ENCODE data around the gene BUB1B.
"Not testable (repeated sequence)": the region's sequence is repeated elsewhere in the genome, so short reads cannot be mapped to it uniquely, and the experiment has no call there.

Gene BUB1B, protein sequence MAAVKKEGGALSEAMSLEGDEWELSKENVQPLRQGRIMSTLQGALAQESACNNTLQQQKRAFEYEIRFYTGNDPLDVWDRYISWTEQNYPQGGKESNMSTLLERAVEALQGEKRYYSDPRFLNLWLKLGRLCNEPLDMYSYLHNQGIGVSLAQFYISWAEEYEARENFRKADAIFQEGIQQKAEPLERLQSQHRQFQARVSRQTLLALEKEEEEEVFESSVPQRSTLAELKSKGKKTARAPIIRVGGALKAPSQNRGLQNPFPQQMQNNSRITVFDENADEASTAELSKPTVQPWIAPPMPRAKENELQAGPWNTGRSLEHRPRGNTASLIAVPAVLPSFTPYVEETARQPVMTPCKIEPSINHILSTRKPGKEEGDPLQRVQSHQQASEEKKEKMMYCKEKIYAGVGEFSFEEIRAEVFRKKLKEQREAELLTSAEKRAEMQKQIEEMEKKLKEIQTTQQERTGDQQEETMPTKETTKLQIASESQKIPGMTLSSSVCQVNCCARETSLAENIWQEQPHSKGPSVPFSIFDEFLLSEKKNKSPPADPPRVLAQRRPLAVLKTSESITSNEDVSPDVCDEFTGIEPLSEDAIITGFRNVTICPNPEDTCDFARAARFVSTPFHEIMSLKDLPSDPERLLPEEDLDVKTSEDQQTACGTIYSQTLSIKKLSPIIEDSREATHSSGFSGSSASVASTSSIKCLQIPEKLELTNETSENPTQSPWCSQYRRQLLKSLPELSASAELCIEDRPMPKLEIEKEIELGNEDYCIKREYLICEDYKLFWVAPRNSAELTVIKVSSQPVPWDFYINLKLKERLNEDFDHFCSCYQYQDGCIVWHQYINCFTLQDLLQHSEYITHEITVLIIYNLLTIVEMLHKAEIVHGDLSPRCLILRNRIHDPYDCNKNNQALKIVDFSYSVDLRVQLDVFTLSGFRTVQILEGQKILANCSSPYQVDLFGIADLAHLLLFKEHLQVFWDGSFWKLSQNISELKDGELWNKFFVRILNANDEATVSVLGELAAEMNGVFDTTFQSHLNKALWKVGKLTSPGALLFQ
- total RNA-seq = 1.4 to 8.1 (median 3.8) reads per million in 9 experiments

GRCh38 chr15:40160689-40161688, at the start of gene BUB1B:
Gene BUB1B, plus strand, starts transcription at chr15:40161069. Its CDS starts 152 bp downstream, at chr15:40161221.
- Mint-ChIP-seq H3K4me3 (no peak within 1 kb of the TSS), H3K27me3 (no peaks in the 10 kb centered on the region), H3K9me3 (no peaks in the 10 kb centered on the region), H3K36me3 (ENCODE audit: insufficient read depth) (peaks cover 2% of the 10 kb centered on the region), H3K4me1 (ENCODE audit: low read depth in 2 of 2) (no peaks in the 10 kb centered on the region), H3K27ac (no peak within 1 kb of the TSS)
- ATAC-seq (replicated peaks) (peak; percentile 98), DNase-seq (peak; percentile 92 to 95 (median 93))

- no peak overlapping the region for H3K27ac Mint-ChIP-seq
- H3K27me3 Mint-ChIP-seq = peaks cover 12 to 19% of the 10 kb centered on the region in 2 donors
- H3K9me3 Mint-ChIP-seq = no peaks in the 10 kb centered on the region
- DNase-seq (no peak), ATAC-seq (replicated peaks) (no peak)
- H3K4me1 Mint-ChIP-seq (ENCODE audit: low read depth in 2 of 2) = peaks cover 23 to 26% of the 10 kb centered on the region in 2 donors
- H3K36me3 Mint-ChIP-seq (ENCODE audit: insufficient read depth) = peaks cover 11% of the 10 kb centered on the region
- no peak overlapping the region for H3K4me3 Mint-ChIP-seq
Observed at GRCh38 chr15:40111888-40112287, 49.0 kb upstream of the BUB1B start.

DNA sequence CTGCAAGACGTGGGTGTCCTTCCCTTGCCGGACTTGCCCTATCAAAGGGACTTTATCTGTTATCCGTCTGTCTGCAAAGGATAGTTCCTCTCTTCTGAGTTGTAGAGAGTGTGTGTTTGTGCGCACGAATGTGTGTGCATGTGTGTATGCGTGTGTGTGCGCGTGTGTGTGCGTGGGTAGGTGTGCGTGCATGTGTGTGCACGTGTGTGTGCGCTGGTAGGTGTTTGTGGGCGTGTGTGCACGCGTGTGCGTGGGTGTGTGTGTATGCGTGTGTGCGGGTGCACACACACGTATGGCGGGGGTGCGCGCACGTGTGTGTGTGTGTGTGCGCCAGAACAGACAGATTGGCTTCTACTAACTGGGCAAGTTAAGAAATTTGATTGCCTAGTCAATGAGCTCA, 48.1 kb upstream of the BUB1B start:
- DNase-seq = no peak

GRCh38 chr15:40114218-40114617, 46.7 kb upstream of the BUB1B start:
- Mint-ChIP-seq H3K4me1 (ENCODE audit: low read depth in 2 of 2) (peaks cover 9 to 14% of the 10 kb centered on the region in 2 donors), H3K4me3 (no peak overlapping the region), H3K9me3 (no peaks in the 10 kb centered on the region), H3K27ac (no peak overlapping the region), H3K27me3 (peaks cover 12 to 19% of the 10 kb centered on the region in 2 donors), H3K36me3 (ENCODE audit: insufficient read depth) (peaks cover 3% of the 10 kb centered on the region)
- no peak for ATAC-seq (replicated peaks)
- no peak for DNase-seq

More for the DNA sequence above, 48.1 kb upstream of the BUB1B start:
- Mint-ChIP-seq H3K27ac (no peak overlapping the region), H3K9me3 (no peaks in the 10 kb centered on the region), H3K27me3 (peaks cover 12 to 19% of the 10 kb centered on the region in 2 donors), H3K4me1 (ENCODE audit: low read depth in 2 of 2) (peaks cover 18 to 23% of the 10 kb centered on the region in 2 donors), H3K4me3 (no peak overlapping the region), H3K36me3 (ENCODE audit: insufficient read depth) (peaks cover 8% of the 10 kb centered on the region)
- no peak for ATAC-seq (replicated peaks)

- not testable (repeated sequence) for ATAC-seq (replicated peaks); DNase-seq; H3K4me3 Mint-ChIP-seq; H3K36me3 Mint-ChIP-seq (ENCODE audit: insufficient read depth); H3K4me1 Mint-ChIP-seq (ENCODE audit: low read depth in 2 of 2); H3K9me3 Mint-ChIP-seq; H3K27ac Mint-ChIP-seq
- H3K27me3 Mint-ChIP-seq = peaks cover 12 to 19% of the 10 kb centered on the region in 2 donors
Observed at GRCh38 chr15:40115106-40115505, 45.8 kb upstream of the BUB1B start.

- peaks cover 3% of the 10 kb centered on the region for H3K36me3 Mint-ChIP-seq (ENCODE audit: insufficient read depth)
- H3K27ac Mint-ChIP-seq = peak overlapping the region; percentile 13 to 88
- DNase-seq (peak; percentile 25 to 27 (median 27)), ATAC-seq (replicated peaks) (peak; percentile 93)
- no peaks in the 10 kb centered on the region for H3K9me3 Mint-ChIP-seq
- H3K4me1 Mint-ChIP-seq (ENCODE audit: low read depth in 2 of 2) = peaks cover 5 to 10% of the 10 kb centered on the region in 2 donors
- peak overlapping the region in 1 of 2 donors; percentile 2 for H3K4me3 Mint-ChIP-seq
- peaks cover 12 to 19% of the 10 kb centered on the region in 2 donors for H3K27me3 Mint-ChIP-seq
Observed at GRCh38 chr15:40115670-40116093, 45.2 kb upstream of the BUB1B start.

DNA sequence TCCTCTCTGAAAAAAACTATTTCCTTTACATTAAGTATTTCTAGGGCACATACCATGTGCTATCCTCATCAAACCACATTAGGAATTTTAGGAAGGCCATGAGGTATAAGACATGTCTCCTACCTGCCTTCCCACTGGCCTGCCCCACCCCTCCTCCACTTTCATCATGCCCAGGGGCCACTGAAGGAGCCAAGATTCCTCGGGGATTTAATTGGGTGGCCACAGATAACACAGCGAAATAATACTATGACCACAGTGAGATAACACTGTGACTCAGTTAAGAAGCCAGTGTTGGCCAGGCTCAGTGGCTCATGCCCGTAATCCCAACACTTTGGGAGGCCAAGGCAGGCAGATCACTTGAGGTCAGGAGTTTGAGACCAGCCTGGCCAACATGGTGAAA, 42.4 kb upstream of the BUB1B start:
- peaks cover 5 to 10% of the 10 kb centered on the region in 2 donors for H3K4me1 Mint-ChIP-seq (ENCODE audit: low read depth in 2 of 2)
- peaks cover 3% of the 10 kb centered on the region for H3K36me3 Mint-ChIP-seq (ENCODE audit: insufficient read depth)
- ATAC-seq (replicated peaks) (no peak), DNase-seq (no peak)
- no peaks in the 10 kb centered on the region for H3K9me3 Mint-ChIP-seq
- no peaks in the 10 kb centered on the region for H3K27me3 Mint-ChIP-seq
- H3K27ac Mint-ChIP-seq = no peak overlapping the region
- H3K4me3 Mint-ChIP-seq = no peak overlapping the region

- Mint-ChIP-seq H3K27me3 (peaks cover 0 to under 1% of the 10 kb centered on the region in 2 donors), H3K27ac (no peak overlapping the region), H3K4me1 (ENCODE audit: low read depth in 2 of 2) (no peaks in the 10 kb centered on the region), H3K4me3 (no peak overlapping the region), H3K36me3 (ENCODE audit: insufficient read depth) (no peaks in the 10 kb centered on the region), H3K9me3 (no peaks in the 10 kb centered on the region)
- ATAC-seq (replicated peaks) (no peak), DNase-seq (no peak)
Observed at GRCh38 chr15:40121911-40122638, 38.8 kb upstream of the BUB1B start.

DNA sequence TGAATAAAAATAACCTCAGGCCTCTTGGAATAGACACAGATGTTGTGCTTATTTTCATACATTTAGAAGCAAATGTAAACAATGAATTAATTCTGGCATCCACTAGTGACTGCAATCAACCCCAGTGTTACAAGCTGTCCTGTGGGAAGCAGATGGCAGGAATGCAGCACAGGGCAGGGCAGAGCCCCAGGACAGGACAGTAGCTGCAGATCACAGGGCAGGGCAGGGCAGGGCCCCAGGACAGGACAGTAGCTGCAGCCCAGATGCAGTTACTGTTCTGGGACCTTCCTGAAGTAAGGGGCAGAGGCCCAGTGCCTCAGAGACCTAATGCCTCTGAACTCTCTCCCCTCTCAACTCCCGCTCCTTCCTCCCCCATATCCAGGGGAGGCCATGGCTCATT, 37.9 kb upstream of the BUB1B start:
- H3K36me3 Mint-ChIP-seq (ENCODE audit: insufficient read depth); ATAC-seq (replicated peaks); DNase-seq; H3K27ac Mint-ChIP-seq; H3K9me3 Mint-ChIP-seq; H3K4me1 Mint-ChIP-seq (ENCODE audit: low read depth in 2 of 2); H3K4me3 Mint-ChIP-seq; H3K27me3 Mint-ChIP-seq: not testable (repeated sequence)

- DNase-seq; H3K4me3 Mint-ChIP-seq; H3K36me3 Mint-ChIP-seq (ENCODE audit: insufficient read depth); H3K27ac Mint-ChIP-seq; H3K9me3 Mint-ChIP-seq; H3K4me1 Mint-ChIP-seq (ENCODE audit: low read depth in 2 of 2): not testable (repeated sequence)
- H3K27me3 Mint-ChIP-seq = peaks cover 12 to 13% of the 10 kb centered on the region in 2 donors
- ATAC-seq (replicated peaks) = peak; percentile 35
Observed at GRCh38 chr15:40123863-40124262, 37.0 kb upstream of the BUB1B start.

GRCh38 chr15:40124333-40124732, 36.5 kb upstream of the BUB1B start:
- H3K4me3 Mint-ChIP-seq; ATAC-seq (replicated peaks); H3K27ac Mint-ChIP-seq; DNase-seq; H3K4me1 Mint-ChIP-seq (ENCODE audit: low read depth in 2 of 2); H3K9me3 Mint-ChIP-seq; H3K36me3 Mint-ChIP-seq (ENCODE audit: insufficient read depth): not testable (repeated sequence)
- peaks cover 16 to 18% of the 10 kb centered on the region in 2 donors for H3K27me3 Mint-ChIP-seq

GRCh38 chr15:40124807-40125285, 36.0 kb upstream of the BUB1B start:
- H3K4me1 Mint-ChIP-seq (ENCODE audit: low read depth in 2 of 2); DNase-seq; ATAC-seq (replicated peaks); H3K4me3 Mint-ChIP-seq; H3K27ac Mint-ChIP-seq; H3K9me3 Mint-ChIP-seq; H3K36me3 Mint-ChIP-seq (ENCODE audit: insufficient read depth): not testable (repeated sequence)
- peaks cover 22 to 23% of the 10 kb centered on the region in 2 donors for H3K27me3 Mint-ChIP-seq

Measured in effector memory CD8-positive, alpha-beta T cell (primary cell).